Renal pelvis (tissue), 4 donors: ENCODE data around the gene EIF3A. TPM values are rescaled to one million over a fixed set of nuclear protein-coding genes. Genes with fewer than 3 reads are reported as not detected.
"Not testable (repeated sequence)": the region's sequence is repeated elsewhere in the genome, so short reads cannot be mapped to it uniquely, and the experiment has no call there.

Source experiments
- DNase-seq: peaks from one replicate; pipeline ENCODE4 v3.0.0-alpha.2; 2013
- polyA plus RNA-seq, 3 donors: library from polyadenylated mRNA; unstranded; fragments of 120-200 nt; gene quantifications; one replicate each; pipeline ENCODE4 v1.2.1, GENCODE V29; 2013; ENCODE audit not compliant: insufficient read length in 3 of 3

EIF3A gene
- polyA plus RNA-seq, 3 donors, result 184 to 206 (median 188) TPM

DNA sequence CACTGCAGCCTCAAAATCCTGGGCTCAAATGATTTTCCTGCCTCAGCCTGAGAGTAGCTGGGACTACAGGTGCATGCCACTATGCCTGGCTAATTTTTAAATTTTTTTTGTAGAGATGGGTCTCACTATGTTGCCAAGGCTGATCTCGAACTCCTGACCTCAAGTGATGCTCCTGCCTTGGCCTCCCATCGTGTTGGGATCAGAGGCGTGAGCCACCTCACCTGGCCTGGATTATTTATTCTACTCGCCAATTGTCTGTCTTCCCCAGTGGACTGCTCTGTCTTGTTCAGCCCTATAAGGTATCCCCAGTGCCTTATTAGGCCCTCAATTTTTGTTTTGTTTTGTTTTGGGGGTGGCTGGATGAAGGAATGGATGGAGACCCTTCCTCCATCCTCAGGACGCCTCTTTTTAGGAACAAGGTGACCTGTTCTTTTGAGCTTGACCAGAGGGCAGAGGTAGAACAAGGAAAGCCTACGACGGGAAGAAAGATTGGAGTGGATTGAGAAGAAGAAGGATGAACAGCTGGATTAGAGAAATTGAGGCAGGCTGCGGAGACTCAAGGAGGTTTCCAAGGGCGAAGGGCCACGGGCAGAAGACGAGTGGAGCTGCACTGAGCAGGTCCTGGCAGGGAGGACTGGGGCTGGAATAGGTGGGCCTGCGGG is 22.8 kb upstream of the EIF3A start:
- DNase-seq, result no peak

DNA sequence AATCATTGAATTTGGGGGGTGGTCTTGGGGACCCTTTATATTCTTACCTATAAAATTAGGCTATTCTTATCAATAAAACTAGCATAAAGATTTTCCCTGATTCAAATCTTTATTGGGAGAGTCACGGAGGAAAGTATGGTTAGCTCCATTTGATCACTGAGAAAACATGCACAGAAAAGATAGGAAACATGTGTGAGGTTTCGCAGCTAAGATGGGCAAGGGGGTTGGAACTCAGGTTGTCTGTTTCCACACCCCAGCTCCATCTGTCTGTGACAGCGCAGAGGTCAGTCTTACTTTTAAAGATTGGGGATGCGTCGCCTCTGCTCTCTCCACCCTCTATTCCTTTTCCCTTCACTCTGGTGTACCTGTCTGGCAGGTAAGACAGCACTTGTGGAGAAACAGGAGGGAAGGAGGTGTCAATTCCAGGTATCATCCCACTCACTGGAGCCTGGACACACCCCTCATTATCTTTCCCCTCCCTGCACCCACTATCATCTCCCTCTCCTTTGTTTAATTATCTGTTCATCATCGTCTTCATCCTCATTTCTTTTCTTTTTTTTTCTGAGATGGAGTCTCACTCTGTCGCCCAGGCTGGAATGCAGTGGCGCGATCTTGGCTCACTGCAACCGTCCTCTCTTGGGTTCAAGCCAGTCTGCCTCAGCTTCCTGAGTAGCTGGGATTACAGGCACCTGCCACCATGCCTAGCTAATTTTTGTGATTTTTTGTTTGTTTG is 20.9 kb upstream of the EIF3A start:
- no peak for DNase-seq

DNA sequence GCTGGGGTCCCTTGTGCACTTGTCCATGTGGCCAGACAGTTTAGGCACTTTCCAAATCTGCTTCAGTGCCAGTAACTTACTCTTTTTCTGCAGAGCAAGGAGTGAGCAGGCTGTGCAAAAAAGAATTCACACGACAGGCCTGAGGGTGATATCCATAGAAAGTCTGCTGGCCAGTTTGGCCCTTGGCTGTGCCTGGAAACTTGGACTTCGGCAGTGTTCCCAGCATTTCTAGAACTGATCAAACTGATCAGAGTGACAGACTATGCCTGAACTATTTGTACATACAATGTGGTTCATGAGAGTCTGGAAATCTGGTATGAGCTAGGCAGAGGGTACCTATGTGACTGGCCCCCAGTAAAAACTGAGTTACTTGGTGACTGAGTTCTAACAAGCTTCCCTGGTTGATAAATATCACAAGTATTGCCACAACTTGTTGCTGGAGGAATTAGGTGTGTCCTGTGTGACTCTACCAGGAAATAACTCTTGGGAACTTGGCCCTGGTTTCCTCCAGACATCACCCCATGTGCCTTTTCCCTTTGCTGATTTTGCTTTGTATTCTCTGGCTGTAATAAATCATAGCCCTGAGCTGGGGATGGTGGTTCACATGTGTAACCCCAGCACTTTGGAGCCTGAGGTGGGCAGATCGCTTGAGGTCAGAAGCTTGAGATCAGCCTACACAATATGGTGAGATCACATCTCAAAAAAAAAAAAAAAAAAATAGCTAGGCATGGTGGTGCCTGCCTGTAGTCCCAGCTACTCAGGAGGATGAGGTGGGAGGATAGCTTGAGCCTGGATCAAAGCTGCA is 20.0 kb upstream of the EIF3A start:
- DNase-seq, result no peak

DNA sequence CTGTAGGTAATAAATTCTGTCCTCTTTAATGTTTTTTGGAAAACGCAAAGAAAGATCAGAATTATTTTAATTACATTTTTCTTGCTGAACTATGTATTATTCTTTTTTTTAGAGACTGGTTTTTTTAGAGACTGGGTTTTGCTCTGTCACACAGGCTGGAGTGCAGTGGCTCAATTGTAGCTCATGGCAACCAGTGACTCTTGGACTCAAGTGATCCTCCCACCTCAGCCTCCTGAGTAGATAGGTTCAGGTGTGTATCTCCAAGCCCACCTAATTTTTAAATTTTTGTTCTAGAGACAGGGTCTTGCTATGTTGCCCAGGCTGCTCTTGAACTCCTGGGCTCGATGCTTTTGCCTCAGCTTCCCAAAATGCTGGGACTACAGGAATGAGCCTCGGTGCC is 18.0 kb upstream of the EIF3A start:
- DNase-seq, result no peak

DNA sequence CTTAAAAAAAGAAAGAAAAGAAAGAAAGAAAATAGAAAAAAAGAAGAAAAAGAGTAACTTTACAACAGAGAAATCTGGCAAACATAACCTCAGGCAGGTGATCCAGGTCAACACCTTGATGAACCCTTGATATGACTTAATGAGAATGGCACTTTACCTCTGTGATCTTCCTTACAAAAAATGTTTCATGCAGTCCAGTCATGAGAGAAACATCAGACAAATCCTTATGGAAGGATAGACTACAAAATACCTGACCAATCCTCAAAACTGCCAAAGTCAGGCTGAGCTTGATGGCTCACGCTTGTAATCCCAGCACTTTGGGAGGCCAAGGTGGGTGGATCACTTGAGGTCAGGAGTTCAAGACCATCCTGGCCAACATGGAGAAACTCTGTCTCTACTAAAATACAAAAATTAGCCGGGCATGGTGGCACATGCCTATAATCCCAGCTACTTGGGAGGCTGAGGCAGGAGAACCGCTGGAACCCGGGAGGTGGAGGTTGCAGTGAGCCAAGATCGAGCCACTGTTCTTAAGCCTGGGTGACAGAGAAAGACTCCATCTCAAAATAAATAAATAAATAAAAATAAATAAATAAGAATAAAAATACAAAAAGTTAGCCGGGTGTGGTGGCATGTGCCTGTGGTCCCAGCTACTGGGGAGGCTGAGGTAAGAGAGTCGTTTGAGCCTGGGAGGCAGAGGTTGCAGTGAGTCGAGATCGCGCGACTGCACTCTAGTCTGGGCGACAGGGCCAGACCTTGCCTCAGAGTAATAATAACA is 16.2 kb upstream of the EIF3A start:
- DNase-seq, result not testable (repeated sequence)

DNA sequence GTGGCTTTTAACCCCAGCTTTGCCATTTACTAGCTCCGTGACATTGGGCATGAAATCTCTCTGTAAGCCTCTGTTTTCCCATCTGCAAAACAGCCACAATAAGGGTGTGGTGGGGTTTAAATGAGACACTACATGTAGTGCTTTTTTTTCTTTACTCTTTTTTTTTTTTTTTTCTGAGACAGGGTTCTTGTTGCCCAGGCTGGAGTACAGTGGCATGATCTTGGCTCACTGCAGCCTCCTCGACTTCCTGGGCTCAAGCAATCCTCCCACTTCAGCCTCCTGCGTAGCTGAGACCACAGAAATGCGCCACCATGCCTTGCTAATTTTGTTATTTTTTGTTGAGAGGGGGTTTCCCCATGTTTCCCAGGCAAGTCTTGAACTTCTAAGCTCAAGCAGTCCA is 15.0 kb upstream of the EIF3A start:
- DNase-seq, result no peak

DNA sequence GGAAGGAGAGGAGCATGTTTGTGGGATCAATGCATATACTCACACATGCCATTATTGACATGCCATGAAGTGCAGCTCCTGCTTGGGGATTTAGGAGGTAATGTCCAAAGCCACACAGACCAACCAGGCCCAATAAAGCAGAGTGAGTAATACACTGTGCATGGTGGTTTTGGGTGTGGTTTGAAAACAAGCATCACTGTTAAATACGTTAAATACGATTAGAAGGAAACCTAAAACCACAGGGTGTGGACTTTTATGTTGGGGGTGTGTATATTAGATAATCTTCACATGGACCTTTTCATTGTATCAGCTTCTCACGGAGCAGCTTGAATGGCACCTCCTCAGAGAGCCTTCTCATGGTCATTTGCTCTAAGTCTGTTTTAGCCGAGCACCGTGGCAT is 10.4 kb upstream of the EIF3A start:
- DNase-seq, result no peak

DNA sequence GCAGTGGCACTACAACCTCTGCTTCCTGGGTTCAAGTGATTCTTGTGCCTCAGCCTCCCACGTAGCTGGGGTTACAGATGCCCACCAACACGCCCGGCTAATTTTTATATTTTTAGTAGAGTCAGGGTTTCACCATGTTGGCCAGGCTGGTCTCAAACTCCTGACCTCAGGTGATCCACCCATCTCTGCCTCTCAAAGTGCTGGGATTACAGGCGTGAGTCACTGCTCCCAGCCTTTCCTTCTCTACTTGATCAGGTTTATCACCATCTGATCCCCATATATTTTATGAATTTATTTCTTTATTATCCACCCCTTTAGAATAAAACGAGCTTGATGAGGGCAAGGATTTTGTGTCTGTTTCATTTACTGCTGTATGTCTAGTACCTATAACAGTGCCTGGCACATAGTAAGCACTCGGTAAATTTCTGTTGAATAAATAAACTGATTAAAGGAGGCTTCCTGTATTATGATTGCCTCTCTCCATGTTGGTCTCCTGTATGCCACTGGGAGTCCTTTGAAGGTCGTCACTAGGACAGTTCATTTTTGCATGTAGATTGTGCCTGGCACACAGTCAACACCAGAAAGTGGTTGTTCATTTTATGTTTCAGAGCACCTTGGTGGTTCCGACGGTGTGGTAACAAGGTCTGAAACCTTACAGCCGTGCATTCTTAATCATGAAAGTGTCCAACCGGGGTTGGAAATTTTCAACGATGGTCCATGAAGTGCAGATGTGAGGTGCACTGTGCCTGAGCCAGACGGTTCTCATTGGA is 9.6 kb upstream of the EIF3A start:
- DNase-seq, result no peak

DNA sequence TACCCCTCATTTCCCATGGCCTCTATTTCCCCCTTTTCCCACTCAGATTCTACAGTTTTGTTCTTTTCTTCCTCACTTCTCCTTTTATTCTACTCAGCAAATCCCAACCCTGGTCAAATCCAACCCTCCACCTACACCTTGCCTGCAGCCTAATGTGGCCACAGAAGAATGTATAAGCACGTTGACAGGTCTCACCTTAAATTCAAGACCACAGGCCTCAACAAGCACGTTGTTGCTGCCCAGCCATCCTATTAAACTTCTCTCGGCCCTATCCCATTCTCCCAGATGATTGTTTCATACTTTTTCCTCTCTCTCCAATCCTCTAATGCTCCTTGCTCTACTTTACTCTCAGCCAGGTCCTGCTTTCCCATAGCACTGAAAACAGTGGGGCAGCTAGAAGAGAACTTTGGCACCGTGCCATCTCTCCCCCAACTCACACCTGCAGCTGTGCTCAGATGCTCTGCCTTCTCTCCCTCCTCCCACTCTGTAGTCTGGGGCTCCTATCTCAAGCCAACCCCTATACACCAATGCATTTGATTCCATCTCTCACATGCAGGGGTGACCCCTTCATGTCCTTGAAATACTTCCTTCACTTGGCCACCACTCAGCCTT is 6.8 kb upstream of the EIF3A start:
- no peak for DNase-seq

DNA sequence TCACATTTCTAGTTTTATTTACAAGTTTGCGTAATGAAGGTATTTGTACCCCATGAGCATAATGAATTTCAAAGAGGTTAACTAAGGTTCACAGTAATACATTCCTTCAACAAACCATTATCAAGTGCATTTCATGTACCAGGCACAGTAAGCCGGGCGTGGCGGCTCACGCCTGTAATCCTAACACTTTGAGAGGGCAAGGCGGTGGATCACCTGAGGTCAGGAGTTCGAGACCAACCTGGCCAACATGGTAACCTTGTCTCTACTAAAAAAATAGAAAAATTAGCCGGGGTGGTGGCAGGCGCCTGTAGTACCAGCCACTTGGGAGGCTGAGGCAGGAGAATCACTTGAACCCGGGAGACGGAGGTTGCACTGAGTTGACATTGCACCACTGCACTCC is 4.3 kb upstream of the EIF3A start:
- no peak for DNase-seq

DNA sequence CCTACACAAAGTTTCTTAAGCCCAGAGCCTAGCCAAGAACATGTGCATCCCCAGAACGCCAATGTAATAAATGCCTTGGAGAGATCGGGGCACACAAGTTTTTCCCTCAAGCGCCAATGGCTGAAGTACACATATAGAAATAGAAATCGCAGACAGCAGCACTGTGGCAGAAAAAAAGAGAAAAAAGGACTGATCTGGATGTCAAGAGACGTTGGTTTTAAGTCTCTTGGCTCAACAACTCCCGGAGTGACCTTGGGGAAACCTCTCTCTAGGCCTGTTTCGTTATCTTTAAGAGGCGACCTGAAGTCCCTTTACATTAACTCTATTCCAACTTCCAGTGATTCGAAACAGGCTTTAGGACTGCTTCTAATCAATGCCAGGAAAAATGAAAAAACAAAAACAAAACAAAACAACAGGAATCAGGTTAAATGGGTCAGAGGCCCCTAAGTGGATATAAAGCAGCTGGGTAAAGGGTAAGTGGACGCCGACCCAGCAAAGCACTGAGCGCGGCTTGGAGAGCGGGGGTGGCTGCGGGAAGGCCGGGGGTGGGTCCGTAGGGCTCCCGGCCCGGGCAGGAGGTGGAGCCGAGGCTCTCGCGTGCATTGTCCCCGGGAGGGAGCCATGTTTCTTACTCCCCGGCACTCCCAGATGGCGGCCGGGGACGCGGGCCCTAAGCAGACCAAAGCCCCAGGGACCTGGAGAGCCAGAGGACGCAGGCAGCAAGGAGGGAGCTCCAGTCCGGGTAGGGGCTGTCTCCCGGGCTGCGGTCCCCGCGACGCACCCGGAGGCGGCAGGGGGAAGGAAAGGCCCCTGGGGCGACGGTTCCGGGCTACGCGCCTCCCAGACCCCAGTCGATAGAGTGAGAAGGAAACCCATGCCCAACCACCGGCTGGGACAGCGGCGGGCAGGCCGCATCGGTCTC is 757 bp downstream of the EIF3A start:
- DNase-seq, result peak; percentile 72

DNA sequence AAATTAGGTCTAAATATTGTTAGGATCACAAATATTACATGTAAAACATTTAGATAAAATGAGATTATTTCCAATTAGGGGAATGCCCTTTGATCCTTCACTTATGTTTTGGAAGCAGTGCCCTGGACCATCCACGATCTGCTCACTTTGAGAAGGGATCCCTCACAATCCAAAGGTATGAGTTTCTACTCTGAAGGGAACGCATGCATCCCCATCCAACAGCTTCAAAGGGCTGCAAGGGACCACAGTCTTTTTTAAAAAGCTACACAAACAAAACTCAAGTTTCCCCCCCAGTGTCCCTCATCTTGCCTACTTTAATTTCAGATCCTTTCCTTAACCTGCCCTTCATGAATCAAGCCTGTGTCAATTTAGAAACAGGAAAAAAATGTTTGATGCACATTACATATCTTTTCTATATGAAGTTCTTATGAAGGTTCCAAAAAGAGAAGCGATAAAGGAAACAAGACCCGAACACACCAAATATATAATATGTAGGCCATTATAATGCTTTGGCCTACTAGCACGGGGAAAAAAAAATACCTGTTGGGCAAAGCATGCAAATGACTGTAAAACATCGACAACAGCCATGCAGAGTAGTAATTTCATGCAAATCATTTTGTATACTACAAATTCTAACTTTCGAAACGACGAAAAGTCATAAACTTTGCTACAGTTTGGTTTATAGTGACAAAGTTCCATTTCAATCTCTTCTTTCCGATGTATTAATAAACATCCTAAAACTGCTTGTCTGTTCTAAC is 2.0 kb downstream of the EIF3A start:
- DNase-seq, result no peak

DNA sequence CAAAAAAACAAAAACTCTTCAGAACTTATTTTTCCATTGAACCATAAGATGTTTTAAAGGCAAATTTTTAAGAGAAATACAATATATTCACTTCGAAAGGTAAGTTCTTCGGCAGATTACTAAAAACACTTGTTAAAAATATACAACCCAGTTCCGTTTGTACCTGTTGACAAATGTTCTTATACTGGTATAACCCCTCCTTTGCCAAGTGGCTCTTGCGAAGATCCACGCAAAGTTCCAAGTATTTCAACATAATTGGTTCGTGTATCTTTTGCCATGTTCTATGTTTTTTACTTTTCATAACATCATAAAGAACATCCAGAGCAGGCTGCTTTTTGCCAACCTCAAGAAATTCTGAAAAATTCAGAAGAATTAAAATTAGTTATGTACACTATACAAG is 7.0 kb downstream of the EIF3A start:
- DNase-seq, result no peak

DNA sequence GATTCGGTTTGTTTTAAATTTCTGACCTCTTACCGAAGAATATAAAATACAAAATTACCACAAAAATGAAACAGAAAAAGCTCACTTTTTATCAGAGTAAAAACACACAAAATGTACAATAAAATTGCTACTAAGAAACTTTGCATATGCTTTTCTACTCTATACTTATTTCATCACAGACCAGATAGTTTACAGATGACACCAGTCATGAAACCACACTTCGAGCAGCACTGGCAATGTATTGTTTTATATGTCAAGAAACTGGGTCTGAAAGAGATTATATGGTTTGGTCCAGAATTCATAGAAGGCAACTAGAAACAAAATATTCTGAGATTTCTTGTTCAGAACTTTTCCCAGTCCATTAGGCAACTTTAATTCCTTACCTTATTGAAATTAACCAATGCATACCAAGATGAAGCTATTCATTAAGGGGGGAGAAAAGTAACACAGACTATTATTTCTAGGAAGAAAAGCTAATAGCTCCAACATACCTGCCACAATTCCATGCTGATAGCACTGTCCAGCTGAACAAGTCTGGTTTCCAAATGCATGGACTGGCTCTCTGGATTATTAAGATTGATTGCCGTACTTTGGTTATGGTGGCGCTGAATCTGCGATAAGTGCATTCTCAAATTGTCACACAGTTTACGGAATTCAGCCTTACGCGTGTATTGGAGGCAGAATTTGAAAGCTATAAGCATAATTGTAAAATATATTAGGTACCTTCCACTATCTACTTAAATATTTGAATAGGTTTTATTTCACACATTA is 10.0 kb downstream of the EIF3A start:
- no peak for DNase-seq

DNA sequence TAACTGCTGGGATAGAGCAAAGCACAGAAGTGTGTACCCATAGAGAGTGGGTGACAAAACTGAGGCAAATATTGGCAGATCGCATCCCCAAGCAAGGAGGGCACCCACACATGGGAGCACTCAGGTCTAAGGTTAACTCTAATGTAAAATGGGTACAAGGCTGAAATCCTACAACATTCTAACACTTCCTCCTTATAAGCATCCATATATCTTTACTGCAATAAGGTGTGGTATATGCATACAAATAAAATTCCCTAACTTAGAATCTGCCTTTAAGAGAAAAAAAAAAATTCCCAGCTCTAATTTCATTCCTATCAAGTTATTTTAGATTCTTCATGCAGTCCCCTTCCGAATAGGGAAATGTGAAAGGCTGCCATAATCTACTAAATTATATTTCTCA is 18.7 kb downstream of the EIF3A start:
- DNase-seq, result no peak

DNA sequence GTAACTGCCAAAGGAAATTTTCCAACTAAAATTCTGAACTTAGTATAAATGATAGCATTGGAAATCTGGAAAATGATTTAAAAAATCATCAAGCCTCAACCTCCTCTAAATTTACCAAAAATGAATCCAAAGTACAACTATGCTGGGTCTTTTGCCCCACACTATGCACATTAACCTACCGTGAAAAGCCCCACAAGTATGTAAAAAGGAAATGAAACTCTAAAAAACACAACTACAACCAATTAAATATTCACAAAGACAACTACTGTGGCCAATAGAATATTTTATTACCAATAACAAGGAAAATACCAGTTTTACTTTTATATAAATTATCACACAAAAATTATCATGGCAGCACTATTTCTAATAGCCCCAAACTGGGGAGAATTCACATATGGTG is 19.3 kb downstream of the EIF3A start:
- no peak for DNase-seq

DNA sequence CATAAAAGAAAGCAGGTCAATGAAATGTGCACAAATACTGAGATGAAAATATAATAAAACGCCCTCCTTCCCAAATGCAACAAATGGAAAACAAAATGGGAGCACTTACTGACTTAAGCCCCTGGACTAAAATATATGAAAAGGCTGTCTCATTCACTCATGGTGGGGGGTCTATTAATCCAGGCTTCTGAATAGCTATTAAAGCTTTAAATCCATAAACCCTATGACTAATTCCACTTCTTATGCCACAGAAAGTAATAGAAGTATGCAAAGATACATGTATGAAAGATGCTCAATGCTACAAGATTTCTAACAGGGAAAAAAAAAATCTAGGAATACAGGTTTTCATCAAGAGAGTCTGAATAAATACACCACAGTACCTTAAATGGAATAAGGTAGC is 20.5 kb downstream of the EIF3A start:
- DNase-seq, result no peak

DNA sequence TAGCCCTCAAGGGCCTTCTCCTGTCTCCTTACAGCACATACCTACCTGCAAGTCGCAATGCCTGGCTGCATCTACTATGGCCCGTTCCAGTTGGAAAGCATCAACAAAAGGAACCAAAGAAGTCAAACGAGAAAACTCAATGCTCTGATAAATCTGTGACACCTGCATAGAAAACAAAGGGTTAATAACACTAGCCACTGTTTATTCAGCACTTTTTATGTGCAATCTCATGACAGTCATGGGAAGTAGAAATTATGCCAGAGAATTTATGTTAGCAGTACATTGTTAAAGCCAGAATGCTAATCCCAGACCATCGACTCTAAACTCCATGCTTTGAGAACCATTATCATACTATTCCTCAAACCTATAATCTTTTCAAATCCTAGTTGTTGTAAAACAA is 21.1 kb downstream of the EIF3A start:
- DNase-seq, result no peak
